ENCODE results near the gene CCN5. TPM values are rescaled to one million over a fixed set of nuclear protein-coding genes. Genes with fewer than 3 reads are reported as not detected.

The CCN5 gene
- total and polyA plus RNA-seq, 8 donors, result 0.14 to 6.4 (median 1.6) TPM

DNA sequence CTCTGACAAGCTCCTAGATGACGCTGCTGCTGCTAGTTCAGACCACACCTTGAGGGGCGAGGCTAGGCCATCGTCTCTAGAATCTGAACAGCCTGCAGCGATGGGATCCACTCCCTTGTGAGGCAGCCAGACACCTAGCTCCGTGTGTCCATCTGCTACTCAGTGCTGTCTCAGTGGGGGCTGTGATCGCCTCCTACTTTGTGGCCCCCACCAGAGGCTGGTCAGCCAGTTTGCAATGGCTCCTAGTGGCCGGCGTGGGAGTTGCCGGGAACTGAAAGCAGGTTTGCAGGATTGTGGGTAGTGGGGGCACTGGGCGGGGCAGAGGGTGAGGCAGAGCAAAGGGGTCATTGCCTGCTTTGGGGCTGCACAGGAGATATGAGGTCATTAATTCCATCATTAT, 2.8 kb downstream of the CCN5 start:
- Histone ChIP-seq H3K27ac (no peak overlapping the region), H3K36me3 (no peaks in the 10 kb centered on the region), H3K27me3 (no peaks in the 10 kb centered on the region), H3K4me3 (no peak overlapping the region), H3K9me3 (no peaks in the 10 kb centered on the region), H3K4me1 (peaks cover 0 to 6% (median 3%) of the 10 kb centered on the region in 3 donors)
- TF ChIP-seq, protein P1, sequence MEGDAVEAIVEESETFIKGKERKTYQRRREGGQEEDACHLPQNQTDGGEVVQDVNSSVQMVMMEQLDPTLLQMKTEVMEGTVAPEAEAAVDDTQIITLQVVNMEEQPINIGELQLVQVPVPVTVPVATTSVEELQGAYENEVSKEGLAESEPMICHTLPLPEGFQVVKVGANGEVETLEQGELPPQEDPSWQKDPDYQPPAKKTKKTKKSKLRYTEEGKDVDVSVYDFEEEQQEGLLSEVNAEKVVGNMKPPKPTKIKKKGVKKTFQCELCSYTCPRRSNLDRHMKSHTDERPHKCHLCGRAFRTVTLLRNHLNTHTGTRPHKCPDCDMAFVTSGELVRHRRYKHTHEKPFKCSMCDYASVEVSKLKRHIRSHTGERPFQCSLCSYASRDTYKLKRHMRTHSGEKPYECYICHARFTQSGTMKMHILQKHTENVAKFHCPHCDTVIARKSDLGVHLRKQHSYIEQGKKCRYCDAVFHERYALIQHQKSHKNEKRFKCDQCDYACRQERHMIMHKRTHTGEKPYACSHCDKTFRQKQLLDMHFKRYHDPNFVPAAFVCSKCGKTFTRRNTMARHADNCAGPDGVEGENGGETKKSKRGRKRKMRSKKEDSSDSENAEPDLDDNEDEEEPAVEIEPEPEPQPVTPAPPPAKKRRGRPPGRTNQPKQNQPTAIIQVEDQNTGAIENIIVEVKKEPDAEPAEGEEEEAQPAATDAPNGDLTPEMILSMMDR (IDR thresholded peaks at IDR 0.05), result no peak
- no peak for FAIRE-seq
- no peak for ATAC-seq
- no peak for DNase-seq
- 75 to 81% methylated on average over 10 of the region's 10 CpGs for WGBS, 2 donors
- intact Hi-C loops (cut with DNase I), result no loop called here

- DNase-seq (peak in 1 of 6 donors; percentile 52), ATAC-seq (no peak), FAIRE-seq (no peak)
- WGBS, 2 donors, result 83 to 86% methylated on average over 19 of the region's 19 CpGs
- Histone ChIP-seq H3K36me3 (no peaks in the 10 kb centered on the region), H3K4me1 (peaks cover 0 to under 1% (median 0%) of the 10 kb centered on the region in 3 donors), H3K9me3 (no peaks in the 10 kb centered on the region), H3K27me3 (no peaks in the 10 kb centered on the region), H3K27ac (no peak overlapping the region), H3K4me3 (no peak overlapping the region)
- intact Hi-C loops (cut with DNase I), result no loop called here
- TF ChIP-seq, protein P1 (IDR thresholded peaks at IDR 0.05), result no peak
Observed at GRCh38 chr20:44719841-44720240, 4.7 kb downstream of the CCN5 start.

- no peaks in the 10 kb centered on the region for H3K27me3 ChIP-seq
- H3K4me3 ChIP-seq, result no peak overlapping the region
- intact Hi-C loops (cut with DNase I), result no loop called here
- FAIRE-seq, result no peak
- H3K9me3 ChIP-seq, result no peaks in the 10 kb centered on the region
- H3K36me3 ChIP-seq, result no peaks in the 10 kb centered on the region
- H3K27ac ChIP-seq, result no peak overlapping the region
- ATAC-seq, result no peak
- 76 to 81% methylated on average over 7 of the region's 7 CpGs for WGBS, 2 donors
- DNase-seq, result no peak
- no peaks in the 10 kb centered on the region for H3K4me1 ChIP-seq
- TF ChIP-seq, protein P1 (IDR thresholded peaks at IDR 0.05), result no peak
Observed at GRCh38 chr20:44720621-44720996, 5.4 kb downstream of the CCN5 start.

- TF ChIP-seq, protein P1 (IDR thresholded peaks at IDR 0.05), result no peak
- no peak overlapping the region for H3K27ac ChIP-seq
- H3K9me3 ChIP-seq, result no peaks in the 10 kb centered on the region
- no peaks in the 10 kb centered on the region for H3K4me1 ChIP-seq
- no peaks in the 10 kb centered on the region for H3K36me3 ChIP-seq
- no peak overlapping the region for H3K4me3 ChIP-seq
- DNase-seq, result no peak
- intact Hi-C loops (cut with DNase I), result no loop called here
- 32 to 39% methylated on average over 11 of the region's 11 CpGs for WGBS, 2 donors
- peak; percentile 70 to 81 (median 79) for ATAC-seq
- no peak for FAIRE-seq
- no peaks in the 10 kb centered on the region for H3K27me3 ChIP-seq
Observed at GRCh38 chr20:44720997-44721784, 6.0 kb downstream of the CCN5 start.

GRCh38 chr20:44721785-44722054, 6.6 kb downstream of the CCN5 start:
- H3K36me3 ChIP-seq, result no peaks in the 10 kb centered on the region
- H3K9me3 ChIP-seq, result no peaks in the 10 kb centered on the region
- 46 to 60% methylated on average over 1 of the region's 1 CpG for WGBS, 2 donors
- no peaks in the 10 kb centered on the region for H3K27me3 ChIP-seq
- TF ChIP-seq, protein P1 (IDR thresholded peaks at IDR 0.05), result no peak
- H3K4me3 ChIP-seq, result no peak overlapping the region
- H3K4me1 ChIP-seq, result no peaks in the 10 kb centered on the region
- ATAC-seq (no peak), DNase-seq (no peak), FAIRE-seq (no peak)
- H3K27ac ChIP-seq, result no peak overlapping the region
- intact Hi-C loops (cut with DNase I), result no loop called here
